GM23248 (cell line): ENCODE results near the gene COX19. TPM values are rescaled to one million over a fixed set of nuclear protein-coding genes. Genes with fewer than 3 reads are reported as not detected.

ENCODE experiments used
- DNase-seq: peaks from one replicate; pipeline ENCODE4 v3.0.0-alpha.2; 2015
- H2AFZ ChIP-seq: fragments of 200-600 bp; sonication (generic); 2 replicates; pipeline ENCODE4 v1.6.1; 2016; ENCODE audit warnings: antibody characterized with exemption
- H3F3A ChIP-seq: fragments of 200-600 bp; sonication (generic); 2 replicates; pipeline ENCODE4 v1.6.1; 2016; ENCODE audit warnings: mild to moderate bottlenecking, antibody characterized with exemption, mixed run types; ENCODE audit not compliant: insufficient read depth
- H3K27ac ChIP-seq: fragments of 200-600 bp; sonication (generic); 2 replicates; pipeline ENCODE4 v1.5.1; 2016; ENCODE audit warnings: mild to moderate bottlenecking
- H3K27me3 ChIP-seq: fragments of 200-600 bp; sonication (generic); replicated peaks from 2 replicates; pipeline ENCODE4 v1.6.1; 2016; ENCODE audit warnings: mild to moderate bottlenecking; ENCODE audit not compliant: insufficient read depth
- H3K36me3 ChIP-seq: fragments of 200-600 bp; sonication (generic); 2 replicates; pipeline ENCODE4 v1.6.1; 2016; ENCODE audit warnings: low read depth, mild to moderate bottlenecking
- H3K4me1 ChIP-seq: fragments of 200-600 bp; sonication (generic); 2 replicates; pipeline ENCODE4 v1.6.1; 2016; ENCODE audit warnings: mild to moderate bottlenecking; ENCODE audit not compliant: insufficient read depth
- H3K4me2 ChIP-seq: fragments of 200-600 bp; sonication (generic); one replicate; pipeline ENCODE4 v1.6.1; 2016; ENCODE audit warnings: mild to moderate bottlenecking; ENCODE audit not compliant: unreplicated experiment
- H3K4me3 ChIP-seq: fragments of 200-600 bp; sonication (generic); 2 replicates; pipeline ENCODE4 v1.5.1; 2016; ENCODE audit warnings: mild to moderate bottlenecking
- H3K79me2 ChIP-seq: fragments of 200-600 bp; sonication (generic); 2 replicates; pipeline ENCODE4 v1.6.1; 2016; ENCODE audit warnings: mild to moderate bottlenecking; ENCODE audit not compliant: insufficient read depth
- H3K9ac ChIP-seq: fragments of 200-600 bp; sonication (generic); 2 replicates; pipeline ENCODE4 v1.6.1; 2016; ENCODE audit warnings: mild to moderate bottlenecking
- H3K9me2 ChIP-seq: fragments of 200-600 bp; sonication (generic); 2 replicates; pipeline ENCODE4 v1.6.1; 2016; ENCODE audit warnings: mixed run types, mild to moderate bottlenecking, moderate library complexity; ENCODE audit not compliant: insufficient read depth
- H3K9me3 ChIP-seq: fragments of 200-600 bp; sonication (generic); one replicate; pipeline ENCODE4 v1.6.1; 2017; ENCODE audit warnings: low read depth
- H4K20me1 ChIP-seq: fragments of 200-600 bp; sonication (generic); 2 replicates; pipeline ENCODE4 v1.6.0; 2016; ENCODE audit not compliant: insufficient read depth
- EZH2 ChIP-seq: fragments of 200-600 bp; sonication (generic); IDR thresholded peaks from 2 replicates; pipeline ENCODE4 v1.6.1; 2018; ENCODE audit warnings: antibody characterized with exemption, mild to moderate bottlenecking; ENCODE audit not compliant: insufficient read depth, poor library complexity, severe bottlenecking
- EZH2phosphoT487 ChIP-seq: fragments of 200-600 bp; sonication (generic); IDR thresholded peaks from 2 replicates; pipeline ENCODE4 v1.6.1; 2018; ENCODE audit warnings: antibody characterized with exemption, moderate library complexity, mild to moderate bottlenecking, low read depth; ENCODE audit not compliant: insufficient read depth
- WGBS, 2 experiments: methylation state at CpG; one replicate each; pipeline ENCODE4 v1.1.6; 2015 to 2017; ENCODE audit warnings: low lambda C conversion rate in 2 of 2, low coverage in 1 of 2; ENCODE audit errors: missing lambda C conversion rate in 2 of 2; 5-methylcytosine and 5-hydroxymethylcytosine counted together
- in situ Hi-C: fragments of 300-500 bp; cut with MboI; formaldehyde crosslinking; loops from 2 replicates; pipeline ENCODE4 v1.15.0; 2020
- polyA plus RNA-seq: library from polyadenylated mRNA; unstranded; fragments of >200 nt; fragmentation: Nextera tagmentation; extraction: Ambion mirVana; gene quantifications from 2 replicates; pipeline ENCODE4 v1.2.1, GENCODE V29; 2016
- total RNA-seq: library from RNA; depleted of rRNA; stranded (reverse); fragments of >200 nt; shearing (Covaris generic); gene quantifications from 2 replicates; pipeline ENCODE4 v1.2.3, GENCODE V29; 2014

COX19 gene
- total and polyA plus RNA-seq, 2 experiments from 2014 or later, result 5.5 to 9.9 TPM

- no peak for TF ChIP-seq EZH2phosphoT487
- no peak for TF ChIP-seq EZH2
- WGBS, 2 experiments, result 26 to 60% methylated on average over 14 to 36 of the region's 115 CpGs
- Histone ChIP-seq H2AFZ (no peak within 1 kb of the TSS), H4K20me1 (no peaks in the 10 kb centered on the region), H3K4me3 (peak within 1 kb of the TSS; percentile 60), H3K4me1 (no peaks in the 10 kb centered on the region), H3K79me2 (no peaks in the 10 kb centered on the region), H3K27me3 (peaks cover 4% of the 10 kb centered on the region; the same call in 1 of the 2 replicates), H3K9ac (no peak within 1 kb of the TSS), H3K9me2 (no peaks in the 10 kb centered on the region), H3K4me2 (peak within 1 kb of the TSS; percentile 42), H3K27ac (no peak within 1 kb of the TSS), H3K9me3 (no peaks in the 10 kb centered on the region), H3F3A (no peaks in the 10 kb centered on the region), H3K36me3 (no peaks in the 10 kb centered on the region)
- peak; percentile 58 for DNase-seq
- in situ Hi-C loops, result no loop called here
Observed at GRCh38 chr7:954330-955238, 20.8 kb downstream of the COX19 start, which contains the start of gene ADAP1. TSS of gene ADAP1 (minus strand) at chr7:954680. CDS start at chr7:954477, 203 bp downstream.

GRCh38 chr7:953547-954327, 21.6 kb downstream of the COX19 start:
- Histone ChIP-seq H3K4me1 (no peaks in the 10 kb centered on the region), H3F3A (no peaks in the 10 kb centered on the region), H3K36me3 (no peaks in the 10 kb centered on the region), H4K20me1 (no peaks in the 10 kb centered on the region), H2AFZ (no peak overlapping the region), H3K4me2 (peak overlapping the region; percentile 42), H3K79me2 (no peaks in the 10 kb centered on the region), H3K9me3 (no peaks in the 10 kb centered on the region), H3K27me3 (no peaks in the 10 kb centered on the region; the same call in 1 of the 2 replicates), H3K27ac (no peak overlapping the region), H3K9ac (no peak overlapping the region), H3K4me3 (peak overlapping the region; percentile 60), H3K9me2 (no peaks in the 10 kb centered on the region)
- in situ Hi-C loops, result no loop called here
- 2% methylated on average over 46 to 49 of the region's 78 CpGs for WGBS, 2 experiments
- DNase-seq, result peak; percentile 57
- TF ChIP-seq EZH2phosphoT487 (no peak), EZH2 (peak; percentile 87)

GRCh38 chr7:952548-953441, 22.6 kb downstream of the COX19 start:
- H3K4me2 ChIP-seq, result no peak overlapping the region
- no peaks in the 10 kb centered on the region for H3F3A ChIP-seq
- TF ChIP-seq EZH2phosphoT487 (no peak), EZH2 (no peak)
- no peak overlapping the region for H3K27ac ChIP-seq
- H4K20me1 ChIP-seq, result no peaks in the 10 kb centered on the region
- H3K4me3 ChIP-seq, result no peak overlapping the region
- DNase-seq, result no peak
- no peaks in the 10 kb centered on the region for H3K79me2 ChIP-seq
- H3K9me3 ChIP-seq, result no peaks in the 10 kb centered on the region
- in situ Hi-C loops, result no loop called here
- WGBS, 2 experiments, result 67 to 69% methylated on average over 19 to 20 of the region's 20 CpGs
- no peaks in the 10 kb centered on the region; the same call in 1 of the 2 replicates for H3K27me3 ChIP-seq
- no peaks in the 10 kb centered on the region for H3K9me2 ChIP-seq
- H3K36me3 ChIP-seq, result no peaks in the 10 kb centered on the region
- H3K4me1 ChIP-seq, result no peaks in the 10 kb centered on the region
- H3K9ac ChIP-seq, result no peak overlapping the region
- no peak overlapping the region for H2AFZ ChIP-seq
